Posterior cingulate gyrus (tissue), 11 donors: ENCODE measurements around the gene FOXN3.

Experiments used
- DNase-seq, 10 donors: peaks; one replicate each; pipeline versions ENCODE4 v3.0.0 to v3.0.0-alpha.2; 2020 to 2021; ENCODE audit warnings: mixed read lengths in 3 of 10
- intact Hi-C: fragments of 100-400 bp; cut with DNase I; formaldehyde crosslinking; loops from one replicate; pipeline ENCODE4 v1.15.1; 2023

The FOXN3 gene

DNA sequence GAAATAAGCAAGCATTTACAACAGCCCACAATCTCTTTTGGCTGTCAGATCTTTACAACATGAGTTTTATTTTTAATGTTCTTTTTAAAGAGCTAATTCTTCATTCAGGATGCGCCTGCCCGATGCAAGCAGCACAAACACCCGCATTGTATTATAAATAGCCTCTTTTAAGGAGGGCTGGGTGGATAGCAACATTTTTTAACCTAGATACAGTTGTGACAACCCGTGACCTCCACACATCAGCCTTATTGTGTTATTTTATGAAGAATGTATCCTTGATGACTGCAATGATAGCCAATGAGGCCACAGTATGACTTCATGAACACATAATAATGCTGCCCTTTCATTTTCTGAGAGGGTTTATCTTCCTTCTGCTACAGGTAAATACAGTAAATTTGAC is 173.7 kb downstream of the FOXN3 start:
- DNase-seq: no peak
- intact Hi-C loops: no loop called here

DNA sequence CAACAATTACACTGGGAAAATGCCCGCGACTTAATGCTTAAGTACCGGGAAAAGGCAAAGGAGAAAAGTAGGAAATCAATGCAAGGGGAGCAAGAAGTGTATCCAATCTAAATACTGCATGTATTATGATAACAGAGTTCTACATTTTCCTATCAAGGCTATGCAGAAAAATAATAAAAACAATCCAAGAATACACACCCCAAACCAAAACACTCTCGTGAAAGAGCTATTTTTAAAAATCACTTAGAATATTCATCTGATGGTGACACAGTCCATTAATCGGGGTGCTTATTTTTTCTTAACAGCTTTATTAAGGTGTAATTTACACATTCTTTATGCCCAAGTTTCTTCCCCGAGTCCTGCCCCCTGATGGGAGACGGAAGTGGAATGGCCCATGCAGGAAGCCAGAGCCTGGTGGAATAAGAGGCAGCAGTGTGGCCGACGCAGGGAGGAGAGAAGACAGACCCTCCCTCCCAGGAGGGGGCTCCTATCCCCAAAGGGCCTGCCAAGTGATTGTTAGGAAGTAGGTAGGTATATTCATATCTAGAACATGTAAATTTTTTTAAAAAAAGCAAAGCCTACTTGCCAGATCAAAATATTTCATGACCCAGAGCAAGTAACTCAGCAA is 174.3 kb downstream of the FOXN3 start:
- DNase-seq: no peak
- intact Hi-C loops: no loop called here

DNA sequence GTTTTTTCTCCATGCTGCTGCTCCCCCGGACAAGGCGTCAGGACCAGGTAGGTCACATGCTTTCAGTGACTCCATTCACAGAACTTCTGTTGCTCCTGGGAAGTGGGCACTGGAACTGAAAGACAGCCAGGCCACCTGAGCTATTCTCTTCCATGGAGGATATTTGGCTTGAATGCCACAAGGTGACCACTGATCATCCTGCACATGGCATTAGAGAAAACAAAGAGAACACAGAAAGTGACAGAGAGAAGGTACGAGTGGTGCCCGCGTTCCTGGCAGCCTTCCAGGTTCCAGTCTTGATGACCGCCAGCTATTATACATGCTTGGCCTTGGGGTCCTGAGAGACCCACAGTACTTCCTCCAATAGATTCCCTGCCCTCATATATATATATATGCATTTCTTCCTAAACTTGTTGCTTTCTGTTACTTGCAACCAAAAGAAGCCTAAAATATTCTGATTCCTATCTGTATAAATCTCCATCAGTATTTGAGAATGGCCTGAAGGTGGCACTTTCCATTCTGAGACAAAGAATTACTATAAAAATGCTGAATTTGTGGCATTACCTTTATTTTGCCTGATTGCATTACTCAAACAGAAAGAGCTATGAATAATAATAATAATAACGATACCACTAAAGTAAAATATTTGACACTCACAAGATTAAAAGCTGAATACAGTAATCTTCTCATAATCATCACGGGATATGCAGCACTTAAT is 174.9 kb downstream of the FOXN3 start:
- intact Hi-C loops: no loop called here

DNA sequence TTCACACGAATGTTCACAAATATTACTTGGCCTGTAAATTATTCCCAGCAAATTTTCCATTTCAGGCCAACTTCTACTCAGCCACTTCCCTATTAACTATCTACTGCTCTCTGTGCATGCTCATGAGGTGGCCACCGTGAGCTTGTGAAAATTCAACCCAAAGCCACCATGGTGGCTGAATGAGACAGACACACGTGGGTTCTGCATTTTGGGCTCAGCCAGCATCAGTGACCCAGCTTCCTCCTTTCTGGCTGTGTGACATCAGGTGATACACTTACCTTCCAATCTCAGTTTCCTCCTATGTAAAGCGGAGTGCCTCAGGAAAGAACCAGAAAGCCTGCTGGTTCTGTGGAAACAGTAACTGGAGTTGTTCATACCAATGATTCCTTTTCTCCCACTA is 175.8 kb downstream of the FOXN3 start:
- intact Hi-C loops: no loop called here
- no peak for DNase-seq

More for the DNA sequence above, 174.9 kb downstream of the FOXN3 start:
- DNase-seq: no peak

- intact Hi-C loops: no loop called here
- DNase-seq: no peak
These were observed 176.6 kb downstream of the FOXN3 start for GRCh38 chr14:89240414-89240813.

DNA sequence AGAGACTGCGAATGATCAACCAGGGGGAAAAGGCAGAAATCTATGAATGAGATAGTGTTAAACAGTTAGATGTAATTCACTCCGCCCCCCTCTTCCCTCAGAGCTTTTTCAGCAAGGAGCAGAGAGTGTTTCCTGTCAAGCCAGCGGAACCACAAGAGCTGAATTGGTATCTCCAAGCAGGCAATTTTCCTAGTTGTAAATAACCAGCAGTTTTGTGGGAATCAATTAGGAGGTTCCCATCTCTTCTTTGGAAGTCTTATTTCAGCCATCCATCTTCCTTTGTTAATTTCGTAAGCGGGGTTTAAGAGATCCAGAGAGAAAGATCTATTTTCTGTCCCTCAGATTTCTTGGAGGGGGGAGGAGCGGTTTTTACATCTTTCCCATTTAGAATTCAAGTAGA is 178.0 kb downstream of the FOXN3 start:
- intact Hi-C loops: no loop called here
- DNase-seq: no peak

DNA sequence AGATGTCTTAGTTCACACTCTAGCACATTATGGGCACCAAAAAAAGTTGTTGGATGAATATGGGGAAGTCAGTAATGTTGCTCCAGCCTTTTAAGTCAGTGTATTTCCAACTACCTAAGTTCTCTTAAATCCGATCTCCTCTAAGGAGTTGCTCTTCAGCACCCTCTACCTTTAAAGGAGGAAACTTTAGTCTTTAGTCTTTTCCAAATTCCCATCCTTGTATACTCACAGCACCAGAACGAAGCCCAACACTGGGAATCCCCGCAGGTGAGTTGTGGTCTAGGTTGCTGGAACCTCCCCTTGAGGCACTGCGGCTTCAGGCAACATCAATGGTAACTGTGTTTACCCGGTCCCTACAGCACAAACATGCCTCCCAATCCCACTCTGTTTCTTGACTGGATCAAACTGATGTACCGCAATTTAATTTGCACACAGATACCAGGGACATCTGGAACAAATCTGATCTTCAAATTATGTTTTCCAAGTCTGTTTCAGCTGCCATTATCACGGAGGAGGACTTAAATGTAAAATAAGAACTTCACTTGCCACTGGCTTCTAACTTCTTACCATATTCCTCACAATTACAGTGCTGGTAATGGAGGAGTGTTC is 179.0 kb downstream of the FOXN3 start:
- intact Hi-C loops: no loop called here
- no peak for DNase-seq

DNA sequence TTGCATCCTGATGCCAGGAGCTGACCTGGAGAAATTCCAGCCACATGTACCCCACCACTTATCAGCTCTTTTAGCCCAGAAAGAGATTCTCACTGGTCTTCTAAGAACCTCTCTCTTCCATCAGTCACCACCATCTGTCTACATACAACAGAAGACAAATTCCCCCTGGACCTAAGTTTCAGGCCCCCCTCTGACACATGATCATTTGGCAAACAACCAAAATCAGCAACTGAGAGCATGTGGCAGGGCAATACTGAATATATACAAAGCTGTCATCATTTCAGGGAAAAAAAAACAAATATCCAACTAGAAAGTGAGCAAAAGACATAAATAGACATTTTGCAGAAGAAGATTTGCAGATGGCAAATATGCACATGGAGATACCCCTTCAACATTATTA is 180.2 kb downstream of the FOXN3 start:
- DNase-seq: no peak
- intact Hi-C loops: no loop called here

- intact Hi-C loops: no loop called here
- DNase-seq: no peak
These were observed 183.8 kb downstream of the FOXN3 start for GRCh38 chr14:89233184-89233583.

DNA sequence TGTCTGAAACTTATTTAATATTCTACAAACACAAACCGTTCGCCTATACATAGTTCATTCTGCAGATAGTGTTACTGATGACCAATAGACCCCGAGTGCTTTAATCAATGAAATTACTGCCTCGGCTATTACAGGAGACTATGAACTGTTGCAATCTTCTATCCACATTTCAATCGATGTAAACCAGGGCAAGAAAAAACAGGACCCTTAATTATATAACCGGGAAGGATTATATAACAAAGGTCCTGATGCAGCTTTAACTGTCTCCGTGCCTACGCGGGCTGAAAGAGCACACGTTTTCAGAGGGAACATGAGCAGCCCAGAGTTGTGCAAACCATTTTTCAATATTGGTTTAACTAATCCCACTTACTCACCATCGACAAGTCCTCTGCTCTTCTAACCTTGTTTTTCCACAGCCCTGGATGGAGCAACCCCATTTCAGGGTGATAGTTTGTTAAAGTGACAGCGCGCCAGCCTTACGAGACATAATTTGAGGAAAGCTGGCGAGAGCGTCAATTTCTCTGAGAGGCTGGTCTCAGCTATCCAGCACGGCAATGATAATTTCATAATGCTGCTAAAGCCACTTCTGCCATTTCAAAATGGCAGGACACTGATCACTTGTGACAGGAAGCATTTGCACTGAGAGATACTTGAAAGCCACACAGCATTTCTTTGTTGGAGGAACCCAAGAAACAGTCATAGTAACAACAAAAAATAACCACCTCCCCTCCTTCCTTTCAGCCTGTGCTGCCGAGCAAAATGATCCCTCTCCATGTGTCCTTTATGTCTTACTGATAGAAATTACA is 184.6 kb downstream of the FOXN3 start:
- intact Hi-C loops: no loop called here
- DNase-seq: no peak

GRCh38 chr14:89231426-89232113 is 185.5 kb downstream of the FOXN3 start:
- intact Hi-C loops: no loop called here

GRCh38 chr14:89228921-89229639 is 188.0 kb downstream of the FOXN3 start:
- DNase-seq: no peak

More at GRCh38 chr14:89231426-89232113, 185.5 kb downstream of the FOXN3 start:
- DNase-seq: no peak

DNA sequence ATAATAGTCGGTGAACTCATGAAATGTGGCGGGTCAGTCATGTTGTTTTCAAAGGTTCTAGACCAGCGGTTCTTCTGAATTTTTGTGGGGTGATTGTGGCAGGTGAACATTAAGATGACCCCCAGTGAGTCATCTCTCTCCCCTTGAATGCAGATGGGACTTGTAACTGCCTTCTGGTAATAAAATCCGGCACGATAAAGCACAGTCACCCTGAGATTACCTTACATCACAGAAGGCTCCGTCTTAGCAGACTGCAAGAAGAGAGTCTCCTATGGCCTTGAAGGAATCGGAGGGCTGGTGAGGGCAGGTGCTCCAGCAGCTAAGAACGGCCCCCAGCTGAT is 189.6 kb downstream of the FOXN3 start:
- no peak for DNase-seq
- intact Hi-C loops: no loop called here

More at GRCh38 chr14:89228921-89229639, 188.0 kb downstream of the FOXN3 start:
- intact Hi-C loops: no loop called here

- intact Hi-C loops: no loop called here
- no peak for DNase-seq
These were observed 190.1 kb downstream of the FOXN3 start for GRCh38 chr14:89226801-89227495.

GRCh38 chr14:89225607-89226006 is 191.4 kb downstream of the FOXN3 start:
- no peak for DNase-seq
- intact Hi-C loops: no loop called here

GRCh38 chr14:89221109-89221810 is 195.8 kb downstream of the FOXN3 start:
- DNase-seq: no peak
- intact Hi-C loops: no loop called here

DNA sequence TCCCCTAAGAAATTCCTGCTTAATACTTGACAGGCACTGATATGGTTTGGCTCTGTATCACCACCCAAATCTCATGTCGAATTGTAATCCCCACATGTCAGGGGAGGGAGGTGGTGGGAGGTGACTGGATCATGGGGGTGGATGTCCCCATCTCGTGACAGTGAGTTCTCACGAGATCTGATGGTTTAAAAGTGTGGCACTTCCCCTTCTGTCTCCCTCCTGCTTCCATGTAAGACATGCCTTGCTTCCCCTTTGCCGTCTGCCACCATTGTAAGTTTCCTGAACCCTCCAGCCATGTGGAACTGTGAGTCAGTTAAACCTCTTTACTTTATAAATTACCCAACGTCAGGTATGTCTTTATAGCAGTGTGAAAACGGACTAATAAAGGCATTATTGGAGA is 198.0 kb downstream of the FOXN3 start:
- DNase-seq: no peak
- intact Hi-C loops: no loop called here

GRCh38 chr14:89217891-89218290 is 199.1 kb downstream of the FOXN3 start:
- no peak for DNase-seq
- intact Hi-C loops: no loop called here

DNA sequence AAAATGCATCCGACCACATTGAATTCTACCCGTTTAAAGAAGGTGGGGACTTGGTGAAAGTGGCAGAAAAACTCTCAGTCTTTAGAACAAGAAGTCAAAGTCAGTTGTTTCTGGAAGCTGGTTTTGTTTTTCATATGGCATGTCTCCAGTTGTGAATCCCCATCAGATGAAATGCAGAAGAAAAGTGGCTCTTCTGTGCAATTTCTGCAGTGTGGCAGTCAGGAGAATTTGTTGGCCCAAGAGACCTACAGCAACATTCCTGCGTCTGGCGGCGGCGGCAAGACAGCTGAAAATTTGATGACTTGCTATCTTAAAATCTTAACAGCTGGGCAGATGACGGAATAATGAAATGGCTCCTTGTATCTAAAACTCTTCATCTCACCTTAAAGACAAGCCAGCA is 201.5 kb downstream of the FOXN3 start:
- intact Hi-C loops: no loop called here

More for the DNA sequence above, 201.5 kb downstream of the FOXN3 start:
- DNase-seq: no peak
